Smooth muscle cell (in vitro differentiated cells): ENCODE data around the gene SEMA5A. TPM values are rescaled to one million over a fixed set of nuclear protein-coding genes. Genes with fewer than 3 reads are reported as not detected.

Source experiments
- DNase-seq: peaks from one replicate; lab custom pipeline; 2025; ENCODE audit not compliant: unreplicated experiment; lab: John Stamatoyannopoulos, UW
- H2AFZ ChIP-seq: fragments of 200-600 bp; sonication (generic); 2 replicates; pipeline ENCODE4 v1.6.0; 2016; ENCODE audit warnings: antibody characterized with exemption, low read depth, mild to moderate bottlenecking
- H3F3A ChIP-seq: fragments of 200-600 bp; sonication (generic); 2 replicates; pipeline ENCODE4 v1.6.0; 2017; ENCODE audit warnings: antibody characterized with exemption, low read depth
- H3K27ac ChIP-seq: fragments of 200-600 bp; sonication (generic); 2 replicates; pipeline ENCODE4 v1.5.1; 2016; ENCODE audit warnings: low read depth, mild to moderate bottlenecking
- H3K27me3 ChIP-seq: fragments of 200-600 bp; sonication (generic); 2 replicates; pipeline ENCODE4 v1.6.1; 2016; ENCODE audit warnings: low read depth, mild to moderate bottlenecking
- H3K36me3 ChIP-seq: fragments of 200-600 bp; sonication (generic); 2 replicates; pipeline ENCODE4 v1.5.1; 2016; ENCODE audit warnings: low read depth
- H3K4me1 ChIP-seq: fragments of 200-600 bp; sonication (generic); 2 replicates; pipeline ENCODE4 v1.5.1; 2016; ENCODE audit warnings: low read depth
- H3K4me2 ChIP-seq: fragments of 200-600 bp; sonication (generic); 2 replicates; pipeline ENCODE4 v1.6.0; 2016; ENCODE audit warnings: mild to moderate bottlenecking
- H3K4me3 ChIP-seq: fragments of 200-600 bp; sonication (generic); 2 replicates; pipeline ENCODE4 v1.5.1; 2016; ENCODE audit warnings: mild to moderate bottlenecking
- H3K79me2 ChIP-seq: fragments of 200-600 bp; sonication (generic); 2 replicates; pipeline ENCODE4 v1.6.0; 2016; ENCODE audit warnings: low read depth, mild to moderate bottlenecking
- H3K9ac ChIP-seq: fragments of 200-600 bp; sonication (generic); 2 replicates; pipeline ENCODE4 v1.6.0; 2016; ENCODE audit warnings: low read depth
- H3K9me3 ChIP-seq: fragments of 200-600 bp; sonication (generic); replicated peaks from 2 replicates; pipeline ENCODE4 v1.5.1; 2016; ENCODE audit warnings: low read depth
- H4K20me1 ChIP-seq: fragments of 200-600 bp; sonication (generic); 2 replicates; pipeline ENCODE4 v1.6.0; 2016; ENCODE audit warnings: low read depth
- CTCF ChIP-seq: fragments of 200-600 bp; sonication (generic); IDR thresholded peaks from 2 replicates; pipeline ENCODE4 v1.5.1; 2017; ENCODE audit warnings: borderline replicate concordance, mild to moderate bottlenecking, antibody characterized with exemption; ENCODE audit not compliant: insufficient read depth, poor library complexity, severe bottlenecking
- WGBS: methylation state at CpG from one replicate; pipeline ENCODE4 v1.1.7; 2016; ENCODE audit warnings: low lambda C conversion rate; 5-methylcytosine and 5-hydroxymethylcytosine counted together
- polyA plus RNA-seq: library from polyadenylated mRNA; unstranded; fragments of >200 nt; fragmentation: Nextera tagmentation; extraction: Ambion mirVana; gene quantifications from 2 replicates; pipeline ENCODE4 v1.2.1, GENCODE V29; 2016
- total RNA-seq: library from RNA; depleted of rRNA; stranded (reverse); fragments of >200 nt; gene quantifications from 2 replicates; pipeline ENCODE4 v1.2.3, GENCODE V29; 2014

SEMA5A gene
- total and polyA plus RNA-seq, 2 experiments from 2014 or later, result 21.6 to 65.1 TPM

DNA sequence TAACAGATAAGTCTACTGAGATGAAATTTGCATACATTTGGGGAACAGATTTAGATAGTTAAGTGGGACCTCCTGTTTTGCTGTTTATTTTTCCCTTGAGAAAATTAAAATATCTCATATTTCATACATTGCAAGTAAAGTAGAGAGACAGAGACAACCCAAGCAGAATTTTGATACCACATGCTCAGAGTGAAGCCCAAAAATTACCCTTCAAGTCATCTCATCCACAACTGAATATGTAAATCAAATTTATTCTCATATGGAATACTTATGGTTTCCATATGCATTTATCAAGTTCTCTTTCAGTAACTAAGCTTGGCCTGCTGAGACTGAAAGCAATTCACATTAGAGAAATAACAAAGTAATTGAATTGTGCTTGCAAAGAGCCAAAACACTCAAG, 474.4 kb downstream of the SEMA5A start:
- Histone ChIP-seq H3K27me3 (no peaks in the 10 kb centered on the region), H2AFZ (no peak overlapping the region), H3K79me2 (no peaks in the 10 kb centered on the region), H3K27ac (no peak overlapping the region), H3K4me2 (no peak overlapping the region), H3K36me3 (no peaks in the 10 kb centered on the region), H3K9me3 (no peaks in the 10 kb centered on the region), H4K20me1 (peaks cover 6% of the 10 kb centered on the region), H3K4me1 (no peaks in the 10 kb centered on the region), H3K9ac (no peak overlapping the region), H3K4me3 (no peak overlapping the region), H3F3A (no peaks in the 10 kb centered on the region)
- no peak for DNase-seq
- TF ChIP-seq CTCF, result no peak

GRCh38 chr5:9071074-9071473, 474.8 kb downstream of the SEMA5A start:
- Histone ChIP-seq H2AFZ (no peak overlapping the region), H3K79me2 (no peaks in the 10 kb centered on the region), H3K36me3 (peaks cover 1% of the 10 kb centered on the region), H3K27ac (no peak overlapping the region), H3K4me1 (no peaks in the 10 kb centered on the region), H3K9ac (no peak overlapping the region), H3K4me2 (no peak overlapping the region), H3K4me3 (no peak overlapping the region), H4K20me1 (peaks cover 6% of the 10 kb centered on the region), H3K27me3 (no peaks in the 10 kb centered on the region), H3K9me3 (no peaks in the 10 kb centered on the region), H3F3A (no peaks in the 10 kb centered on the region)
- 88% methylated on average over 3 of the region's 3 CpGs for WGBS
- DNase-seq, result no peak
- TF ChIP-seq CTCF, result no peak

DNA sequence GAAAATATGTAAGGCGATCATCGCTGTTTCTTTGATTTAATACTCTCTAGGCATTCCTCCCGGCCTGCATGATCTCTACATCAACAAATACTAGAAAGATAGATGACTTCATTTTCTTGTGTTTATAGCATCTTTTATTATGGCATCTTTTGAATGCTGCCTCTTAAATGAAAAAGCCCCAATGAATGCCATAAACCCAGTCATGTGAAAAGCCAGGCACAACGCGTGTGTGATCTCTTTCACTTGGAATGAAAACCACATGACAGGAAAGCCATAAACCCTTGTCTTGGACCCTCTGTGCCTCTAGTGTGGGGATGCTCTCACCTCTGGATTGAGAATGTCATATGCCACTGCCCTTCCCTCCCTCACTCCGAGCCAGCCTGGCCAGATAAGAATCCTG, 476.2 kb downstream of the SEMA5A start:
- DNase-seq, result no peak
- no peak overlapping the region for H3K4me3 ChIP-seq
- H4K20me1 ChIP-seq, result peaks cover 6% of the 10 kb centered on the region
- no peaks in the 10 kb centered on the region for H3K79me2 ChIP-seq
- H3K27me3 ChIP-seq, result no peaks in the 10 kb centered on the region
- no peaks in the 10 kb centered on the region for H3F3A ChIP-seq
- H3K9ac ChIP-seq, result no peak overlapping the region
- WGBS, result 72% methylated on average over 6 of the region's 6 CpGs
- no peak overlapping the region for H2AFZ ChIP-seq
- H3K9me3 ChIP-seq, result no peaks in the 10 kb centered on the region
- peaks cover 12% of the 10 kb centered on the region for H3K36me3 ChIP-seq
- H3K4me1 ChIP-seq, result no peaks in the 10 kb centered on the region
- no peak overlapping the region for H3K27ac ChIP-seq
- H3K4me2 ChIP-seq, result no peak overlapping the region
- no peak for TF ChIP-seq CTCF

DNA sequence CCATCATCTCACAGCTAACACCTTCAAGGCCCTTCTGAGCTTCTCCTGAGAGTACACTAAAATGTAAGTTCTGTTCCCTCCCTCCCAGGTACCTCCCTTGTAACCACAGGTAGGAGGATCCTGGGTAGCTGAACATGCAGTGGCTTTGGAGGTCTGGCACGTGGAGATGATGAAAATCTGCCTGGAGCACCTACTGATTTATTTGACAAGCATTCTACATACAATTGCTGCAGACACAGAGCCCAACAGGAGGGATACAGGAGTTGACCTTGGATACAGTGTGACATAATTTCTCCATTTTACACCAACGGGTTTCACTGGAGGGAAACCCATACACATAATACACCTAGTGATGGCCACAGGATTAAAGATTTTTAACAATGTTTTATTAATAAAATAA, 478.7 kb downstream of the SEMA5A start:
- H3K79me2 ChIP-seq, result no peaks in the 10 kb centered on the region
- H3K36me3 ChIP-seq, result peaks cover 17% of the 10 kb centered on the region
- peaks cover 6% of the 10 kb centered on the region for H4K20me1 ChIP-seq
- no peak for DNase-seq
- no peaks in the 10 kb centered on the region for H3K4me1 ChIP-seq
- no peaks in the 10 kb centered on the region for H3F3A ChIP-seq
- no peak for TF ChIP-seq CTCF
- no peaks in the 10 kb centered on the region for H3K9me3 ChIP-seq
- no peaks in the 10 kb centered on the region for H3K27me3 ChIP-seq
- no peak overlapping the region for H3K4me3 ChIP-seq
- no peak overlapping the region for H3K4me2 ChIP-seq
- no peak overlapping the region for H3K9ac ChIP-seq
- WGBS, result 69% methylated on average over 2 of the region's 2 CpGs
- no peak overlapping the region for H3K27ac ChIP-seq
- no peak overlapping the region for H2AFZ ChIP-seq
